Measurements from ENCODE around the gene NCAPD3.

DNA sequence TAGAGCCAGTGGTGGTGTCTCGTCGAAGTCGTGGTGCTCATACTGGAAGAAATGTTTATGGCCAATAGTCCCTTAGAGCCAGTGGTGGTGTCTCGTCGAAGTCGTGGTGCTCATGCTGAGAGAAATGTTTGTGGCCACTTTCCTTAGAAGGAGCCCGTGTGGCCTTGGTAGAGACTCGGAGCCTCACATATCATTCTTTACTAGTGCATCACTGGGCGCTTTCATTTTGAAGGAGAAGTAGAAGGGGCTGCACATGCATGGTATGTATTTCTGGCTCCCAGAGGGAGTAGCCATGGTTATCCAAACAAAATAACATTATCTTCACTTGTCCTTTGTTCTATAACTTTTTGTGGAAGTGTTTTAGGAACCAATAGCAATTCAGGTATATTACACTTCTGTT, 85.4 kb downstream of the NCAPD3 start:
- no peak for TF ChIP-seq AFF4 (CRISPR knock-in tag; IDR thresholded peaks at IDR 0.05)
- TF ChIP-seq MTA1 (CRISPR knock-in tag; IDR thresholded peaks at IDR 0.05; ENCODE audit: borderline replicate concordance) = no peak
- TF ChIP-seq ZNF530 (CRISPR knock-in tag; IDR thresholded peaks at IDR 0.05; ENCODE audit: low read depth) = no peak
- no peak for TF ChIP-seq HMGXB4 (CRISPR knock-in tag; IDR thresholded peaks at IDR 0.05; ENCODE audit: borderline replicate concordance in 1 of 2, low read depth in 1 of 2)
- TF ChIP-seq RXRA (CRISPR knock-in tag; IDR thresholded peaks at IDR 0.05) = no peak
